Effector CD8-positive, alpha-beta T cell (primary cell): ENCODE measurements around the gene SLC2A13.
"Not testable (repeated sequence)": the region's sequence is repeated elsewhere in the genome, so short reads cannot be mapped to it uniquely, and the experiment has no call there.

ENCODE experiments used
- DNase-seq: peaks from one replicate; lab custom pipeline; 2025; lab: John Stamatoyannopoulos, UW

The SLC2A13 gene

GRCh38 chr12:39928181-39928899 lies 177.5 kb downstream of the SLC2A13 start:
- DNase-seq, result no peak

GRCh38 chr12:39923364-39923763 lies 182.5 kb downstream of the SLC2A13 start:
- DNase-seq, result no peak

DNA sequence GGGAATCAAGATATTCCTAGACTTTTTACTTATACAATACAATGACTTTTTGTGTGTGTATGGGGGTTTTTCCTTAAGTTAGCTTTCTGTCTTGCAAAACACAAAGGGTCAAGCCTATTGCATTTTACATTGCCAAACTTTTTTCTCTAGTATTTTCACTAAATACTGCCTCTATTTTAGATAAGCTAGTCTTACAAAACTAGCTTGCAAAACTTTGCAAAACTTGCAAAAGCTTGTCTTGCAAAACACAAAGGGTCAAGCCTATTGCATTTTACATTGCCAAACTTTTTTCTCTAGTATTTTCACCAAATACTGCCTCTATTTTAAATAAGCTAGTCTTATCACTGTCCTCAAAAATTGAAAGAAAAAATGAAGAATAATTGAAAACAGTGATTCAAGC lies 183.3 kb downstream of the SLC2A13 start:
- not testable (repeated sequence) for DNase-seq

GRCh38 chr12:39920647-39921046 lies 185.2 kb downstream of the SLC2A13 start:
- no peak for DNase-seq

DNA sequence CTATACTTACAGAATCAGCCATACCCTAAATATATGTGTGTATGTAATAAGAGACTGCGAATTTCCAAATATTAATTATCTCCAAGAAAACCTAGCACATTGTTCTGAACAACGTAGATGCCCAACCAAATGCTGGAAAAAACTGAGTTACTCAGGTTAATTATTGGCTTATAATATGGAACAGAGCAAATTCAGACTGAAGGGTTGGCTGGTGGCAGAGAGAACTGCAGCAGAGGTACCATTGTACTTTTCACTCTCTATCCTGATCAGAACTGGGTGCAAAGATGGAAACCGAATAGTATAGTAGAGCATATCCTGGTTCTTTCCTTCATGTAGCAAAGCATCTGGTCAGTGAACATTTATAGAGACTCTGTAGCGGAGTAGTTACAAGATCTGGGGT lies 185.7 kb downstream of the SLC2A13 start:
- no peak for DNase-seq

- no peak for DNase-seq
Measured at GRCh38 chr12:39919790-39920189, 186.1 kb downstream of the SLC2A13 start.

GRCh38 chr12:39915249-39915648 lies 190.6 kb downstream of the SLC2A13 start:
- DNase-seq, result no peak

GRCh38 chr12:39912211-39912980 lies 193.5 kb downstream of the SLC2A13 start:
- DNase-seq, result no peak

- no peak for DNase-seq
Measured at GRCh38 chr12:39906237-39906636, 199.6 kb downstream of the SLC2A13 start.

DNA sequence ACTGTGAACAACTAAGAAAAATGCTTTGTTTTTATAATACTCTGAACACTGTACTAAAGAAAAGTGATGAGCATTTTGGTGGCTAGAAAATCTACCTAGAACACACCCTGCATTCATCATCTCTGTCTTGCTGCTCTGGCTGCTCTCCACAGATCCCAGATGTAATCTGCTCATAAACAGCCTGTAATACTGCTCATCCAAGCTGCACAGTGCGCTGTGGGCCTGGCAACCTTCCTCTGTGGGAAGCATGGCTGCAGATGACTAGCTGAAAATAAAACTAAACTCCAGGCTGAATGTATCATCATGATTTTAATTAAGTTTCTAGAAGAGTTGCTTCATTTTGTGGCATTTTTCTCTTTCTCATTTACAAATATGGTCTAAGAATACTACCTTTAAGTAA lies 200.7 kb downstream of the SLC2A13 start:
- no peak for DNase-seq

GRCh38 chr12:39902821-39903220 lies 203.1 kb downstream of the SLC2A13 start:
- no peak for DNase-seq

GRCh38 chr12:39897315-39897714 lies 208.6 kb downstream of the SLC2A13 start:
- DNase-seq, result no peak

- DNase-seq, result not testable (repeated sequence)
Measured at GRCh38 chr12:39893388-39893787, 212.5 kb downstream of the SLC2A13 start.

DNA sequence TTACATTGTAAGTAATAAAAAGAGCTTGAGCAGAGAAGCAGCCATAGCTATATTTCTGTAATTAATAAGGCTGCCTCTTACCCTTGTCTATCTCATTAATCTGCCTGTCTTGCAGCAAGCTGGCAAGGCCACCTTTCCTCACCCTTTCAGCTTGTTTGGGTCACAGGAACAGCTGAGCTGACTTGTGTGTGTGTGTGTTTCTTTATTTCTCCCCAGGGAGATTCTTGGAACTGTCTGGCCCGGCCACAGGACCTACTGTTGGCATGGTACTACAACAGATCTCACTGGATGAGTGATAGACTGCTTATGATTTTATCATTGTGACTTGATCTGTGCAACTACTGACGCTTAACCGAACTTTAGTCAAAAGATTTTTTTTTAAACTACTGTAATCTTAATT lies 213.7 kb downstream of the SLC2A13 start:
- no peak for DNase-seq

- no peak for DNase-seq
Measured at GRCh38 chr12:39887856-39888255, 218.0 kb downstream of the SLC2A13 start.

GRCh38 chr12:39886106-39886505 lies 219.8 kb downstream of the SLC2A13 start:
- DNase-seq, result no peak

- no peak for DNase-seq
Measured at GRCh38 chr12:39884616-39885125, 221.2 kb downstream of the SLC2A13 start.

- DNase-seq, result no peak
Measured at GRCh38 chr12:39883411-39883810, 222.5 kb downstream of the SLC2A13 start.

DNA sequence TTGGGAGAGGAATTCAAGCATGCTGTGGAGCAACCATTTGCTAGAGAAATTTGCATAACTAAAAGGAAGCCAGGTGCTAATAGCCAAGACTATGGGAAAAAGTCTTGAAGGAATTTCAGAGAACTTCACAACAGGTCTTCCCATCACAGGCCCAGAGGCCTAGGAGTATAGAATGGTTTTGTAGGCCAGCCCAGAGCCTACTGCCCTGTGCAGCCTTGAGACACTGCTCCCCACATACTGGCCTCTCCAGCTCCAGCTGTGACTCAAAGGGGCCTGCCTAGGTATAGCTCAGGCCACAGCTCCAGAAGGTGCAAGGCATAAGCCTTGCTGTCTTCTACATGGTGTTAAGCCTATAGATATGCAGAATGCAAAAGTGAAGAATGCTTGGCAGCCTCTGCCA lies 227.1 kb downstream of the SLC2A13 start:
- no peak for DNase-seq

GRCh38 chr12:39875721-39876120 lies 230.2 kb downstream of the SLC2A13 start:
- DNase-seq, result no peak

GRCh38 chr12:39874785-39875184 lies 231.1 kb downstream of the SLC2A13 start:
- DNase-seq, result no peak

GRCh38 chr12:39873065-39873464 lies 232.8 kb downstream of the SLC2A13 start:
- DNase-seq, result no peak

- no peak for DNase-seq
Measured at GRCh38 chr12:39872425-39872824, 233.5 kb downstream of the SLC2A13 start.
